Keratinocyte (primary cell): ENCODE data around the gene ATF6.

Source experiments
- EZH2 ChIP-seq: IDR thresholded peaks from one replicate; pipeline ENCODE4 v1.6.1; 2012; ENCODE audit warnings: inconsistent platforms, mild to moderate bottlenecking, low read length, moderate library complexity
- TF ChIP-seq, protein P1 (sequence below), 3 experiments: IDR thresholded peaks in 1 of 3; conservative IDR thresholded peaks in 1 of 3; optimal IDR thresholded peaks in 1 of 3; 2 replicates in 2 of 3; 3 replicates in 1 of 3; pipeline versions ENCODE3 to v1.5.1; 2011; ENCODE audit warnings: low read length in 3 of 3, mild to moderate bottlenecking in 3 of 3, moderate library complexity in 2 of 3, control low read depth in 1 of 3, inconsistent platforms in 1 of 3; ENCODE audit not compliant: insufficient read depth in 2 of 3; ENCODE audit errors: extremely low read depth in 1 of 3

DNA sequence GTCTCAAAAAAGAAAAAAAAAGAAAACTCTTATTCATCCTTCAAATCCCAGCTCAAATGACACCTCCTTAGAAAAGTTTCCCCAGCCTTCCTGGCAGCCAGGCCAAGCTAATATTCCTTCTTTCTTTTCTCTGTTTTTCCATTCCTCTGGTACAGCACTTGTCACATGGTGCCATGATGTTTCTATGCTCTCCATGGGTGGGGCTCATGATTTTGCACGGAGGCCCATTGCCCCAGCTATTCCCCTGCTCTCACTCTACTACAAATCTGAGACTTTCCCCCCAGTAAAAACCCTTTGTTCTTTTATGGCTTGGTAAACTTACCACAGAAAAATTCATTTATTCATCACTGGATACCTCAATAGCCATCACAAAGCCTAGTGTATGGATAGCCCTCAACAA is 231.0 kb downstream of the ATF6 start:
- TF ChIP-seq, protein P1, sequence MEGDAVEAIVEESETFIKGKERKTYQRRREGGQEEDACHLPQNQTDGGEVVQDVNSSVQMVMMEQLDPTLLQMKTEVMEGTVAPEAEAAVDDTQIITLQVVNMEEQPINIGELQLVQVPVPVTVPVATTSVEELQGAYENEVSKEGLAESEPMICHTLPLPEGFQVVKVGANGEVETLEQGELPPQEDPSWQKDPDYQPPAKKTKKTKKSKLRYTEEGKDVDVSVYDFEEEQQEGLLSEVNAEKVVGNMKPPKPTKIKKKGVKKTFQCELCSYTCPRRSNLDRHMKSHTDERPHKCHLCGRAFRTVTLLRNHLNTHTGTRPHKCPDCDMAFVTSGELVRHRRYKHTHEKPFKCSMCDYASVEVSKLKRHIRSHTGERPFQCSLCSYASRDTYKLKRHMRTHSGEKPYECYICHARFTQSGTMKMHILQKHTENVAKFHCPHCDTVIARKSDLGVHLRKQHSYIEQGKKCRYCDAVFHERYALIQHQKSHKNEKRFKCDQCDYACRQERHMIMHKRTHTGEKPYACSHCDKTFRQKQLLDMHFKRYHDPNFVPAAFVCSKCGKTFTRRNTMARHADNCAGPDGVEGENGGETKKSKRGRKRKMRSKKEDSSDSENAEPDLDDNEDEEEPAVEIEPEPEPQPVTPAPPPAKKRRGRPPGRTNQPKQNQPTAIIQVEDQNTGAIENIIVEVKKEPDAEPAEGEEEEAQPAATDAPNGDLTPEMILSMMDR (optimal IDR thresholded peaks at IDR 0.05 in 1 of 3, IDR thresholded peaks at IDR 0.05 in 1 of 3, conservative IDR thresholded peaks at IDR 0.05 in 1 of 3; ENCODE audit: extremely low read depth in 1 of 3, insufficient read depth in 2 of 3, low read length in 3 of 3): no peak
- TF ChIP-seq EZH2: no peak
